ENCODE measurements around the gene WDR44. TPM values are rescaled to one million over a fixed set of nuclear protein-coding genes. Genes with fewer than 3 reads are reported as not detected.

The WDR44 gene
- total and polyA plus RNA-seq, 2 of the 13 experiments (the other 11 are each of a cell fraction or from before 2014, with no cell fraction given) = 2.2 to 4.3 TPM

DNA sequence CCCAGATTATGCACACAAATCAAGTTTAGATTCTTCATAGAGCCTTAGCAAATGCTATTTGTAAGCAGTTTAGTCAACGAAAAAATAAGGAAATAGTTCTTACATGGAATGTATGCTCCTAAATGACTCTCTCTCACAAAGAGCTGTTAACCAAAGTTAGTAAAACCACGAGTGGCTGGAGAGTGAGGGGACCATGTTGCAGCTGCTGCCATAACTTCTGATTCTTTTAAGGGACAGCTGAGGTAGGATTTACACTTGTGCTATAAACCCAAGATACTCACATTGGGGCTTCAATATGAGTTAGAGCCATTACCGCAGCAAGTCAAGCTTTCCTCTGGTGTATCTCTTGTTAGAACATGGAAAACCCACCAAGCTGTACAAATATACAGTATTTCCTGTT is 152.4 kb downstream of the WDR44 start (continued):
- TF ChIP-seq PHF5A (CRISPR knock-in tag; IDR thresholded peaks at IDR 0.05; ENCODE audit: low read depth, unreplicated experiment) = no peak
- TF ChIP-seq PHB2 (IDR thresholded peaks at IDR 0.05; ENCODE audit: partially characterized antibody) = no peak

DNA sequence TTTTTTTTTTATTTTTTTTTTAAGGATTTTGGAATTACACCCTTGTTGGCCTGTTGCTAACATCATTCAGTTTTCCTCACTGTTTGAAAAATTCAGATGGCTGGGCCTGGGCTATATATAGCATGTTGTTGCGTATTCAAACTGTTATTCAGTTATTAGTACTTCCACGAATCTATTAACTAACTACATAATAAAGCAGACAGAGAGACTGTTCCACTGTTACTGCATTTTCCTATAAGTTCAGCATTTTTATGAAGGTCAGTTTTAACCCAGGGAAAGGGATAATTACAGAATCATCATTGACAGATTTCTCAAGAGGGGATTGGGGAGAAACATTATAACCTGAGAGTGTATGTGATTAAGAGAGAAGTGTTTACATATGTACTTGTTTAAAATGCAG is 152.8 kb downstream of the WDR44 start:
- Histone ChIP-seq H4K20me1 (ENCODE audit: insufficient read depth, low read length) (no peaks in the 10 kb centered on the region), H3K4me3 (replicated peaks in 1 of 3; ENCODE audit: insufficient read depth in 1 of 3, low read depth in 2 of 3, low read length in 3 of 3) (no peak overlapping the region), H3K9me3 (ENCODE audit: low read length) (no peaks in the 10 kb centered on the region), H3K79me2 (ENCODE audit: insufficient read depth, low read length) (no peaks in the 10 kb centered on the region), H3K27me3 (ENCODE audit: control insufficient read depth in 1 of 2, insufficient read depth in 2 of 2, low read length in 2 of 2) (peaks cover 2 to 16% of the 10 kb centered on the region in 2 experiments; a peak in 3 of 5 replicates), H3K9ac (ENCODE audit: insufficient read depth, low read depth, low read length) (no peak overlapping the region), H3K36me3 (replicated peaks in 1 of 2; ENCODE audit: control insufficient read depth in 1 of 2, insufficient read depth in 2 of 2, low read length in 2 of 2) (no peaks in the 10 kb centered on the region), H3K4me1 (ENCODE audit: insufficient read depth, low read length) (peaks cover 14% of the 10 kb centered on the region), H3K4me2 (ENCODE audit: low read depth, low read length) (no peak overlapping the region), H3K27ac (ENCODE audit: extremely low read length, insufficient read depth, low read length) (no peak overlapping the region), H2AFZ (ENCODE audit: low read length) (no peak overlapping the region)
- CTCF ChIA-PET (ENCODE audit: low intra/inter-chr PET ratio, low total read pairs) = no interaction called here
- no TSS peak for BruUV-seq (replicated peaks)
- POLR2A ChIA-PET = no interaction called here
- no peak for FAIRE-seq
- 71% methylated on average over 2 of the region's 2 CpGs for WGBS (ENCODE audit: low lambda C conversion rate)
- DNase-seq (ENCODE audit: low spot score) = no peak
- intact Hi-C loops (cut with micrococcal nuclease; ENCODE audit: unreplicated experiment) (no loop called here), in situ Hi-C loops (cut with HindIII; ENCODE audit: extremely low pct_ligation_motif_present, low pct_unique_long_range_greater_than_20kb) (no loop called here)
- ATAC-seq = no peak
- TF ChIP-seq JARID2 (CRISPR knock-in tag; IDR thresholded peaks at IDR 0.05; ENCODE audit: insufficient replicate concordance) (no peak), SKI (IDR thresholded peaks at IDR 0.05; ENCODE audit: partially characterized antibody) (no peak), LCORL (IDR thresholded peaks at IDR 0.05) (no peak), LCORL (CRISPR knock-in tag; IDR thresholded peaks at IDR 0.05) (no peak), JDP2 (CRISPR knock-in tag; IDR thresholded peaks at IDR 0.05; ENCODE audit: borderline replicate concordance) (no peak), GFI1 (CRISPR knock-in tag; IDR thresholded peaks at IDR 0.05; ENCODE audit: borderline replicate concordance) (no peak), MAFK (conservative IDR thresholded peaks at IDR 0.05 in 1 of 2, IDR thresholded peaks at IDR 0.05 in 1 of 2; ENCODE audit: low read length in 2 of 2) (no peak), ESRRA (CRISPR knock-in tag; IDR thresholded peaks at IDR 0.05; ENCODE audit: low read depth) (no peak), ELF3 (CRISPR knock-in tag; IDR thresholded peaks at IDR 0.05) (no peak), ZNF616 (CRISPR knock-in tag; IDR thresholded peaks at IDR 0.05; ENCODE audit: low read depth) (no peak), PAX8 (CRISPR knock-in tag; IDR thresholded peaks at IDR 0.05; ENCODE audit: borderline replicate concordance) (no peak), HNRNPK (IDR thresholded peaks at IDR 0.05; ENCODE audit: low read depth, low read length, poor library complexity, severe bottlenecking) (no peak), ZNF224 (CRISPR knock-in tag; IDR thresholded peaks at IDR 0.05) (no peak), ZNF572 (CRISPR knock-in tag; IDR thresholded peaks at IDR 0.05) (no peak), ZNF737 (CRISPR knock-in tag; IDR thresholded peaks at IDR 0.05; ENCODE audit: borderline replicate concordance) (no peak)
- TF ChIP-seq, protein P1, sequence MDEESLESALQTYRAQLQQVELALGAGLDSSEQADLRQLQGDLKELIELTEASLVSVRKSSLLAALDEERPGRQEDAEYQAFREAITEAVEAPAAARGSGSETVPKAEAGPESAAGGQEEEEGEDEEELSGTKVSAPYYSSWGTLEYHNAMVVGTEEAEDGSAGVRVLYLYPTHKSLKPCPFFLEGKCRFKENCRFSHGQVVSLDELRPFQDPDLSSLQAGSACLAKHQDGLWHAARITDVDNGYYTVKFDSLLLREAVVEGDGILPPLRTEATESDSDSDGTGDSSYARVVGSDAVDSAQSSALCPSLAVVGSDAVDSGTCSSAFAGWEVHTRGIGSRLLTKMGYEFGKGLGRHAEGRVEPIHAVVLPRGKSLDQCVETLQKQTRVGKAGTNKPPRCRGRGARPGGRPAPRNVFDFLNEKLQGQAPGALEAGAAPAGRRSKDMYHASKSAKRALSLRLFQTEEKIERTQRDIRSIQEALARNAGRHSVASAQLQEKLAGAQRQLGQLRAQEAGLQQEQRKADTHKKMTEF (CRISPR knock-in tag; IDR thresholded peaks at IDR 0.05) = no peak
- TF ChIP-seq, protein P2, sequence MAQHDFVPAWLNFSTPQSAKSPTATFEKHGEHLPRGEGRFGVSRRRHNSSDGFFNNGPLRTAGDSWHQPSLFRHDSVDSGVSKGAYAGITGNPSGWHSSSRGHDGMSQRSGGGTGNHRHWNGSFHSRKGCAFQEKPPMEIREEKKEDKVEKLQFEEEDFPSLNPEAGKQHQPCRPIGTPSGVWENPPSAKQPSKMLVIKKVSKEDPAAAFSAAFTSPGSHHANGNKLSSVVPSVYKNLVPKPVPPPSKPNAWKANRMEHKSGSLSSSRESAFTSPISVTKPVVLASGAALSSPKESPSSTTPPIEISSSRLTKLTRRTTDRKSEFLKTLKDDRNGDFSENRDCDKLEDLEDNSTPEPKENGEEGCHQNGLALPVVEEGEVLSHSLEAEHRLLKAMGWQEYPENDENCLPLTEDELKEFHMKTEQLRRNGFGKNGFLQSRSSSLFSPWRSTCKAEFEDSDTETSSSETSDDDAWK (CRISPR knock-in tag; IDR thresholded peaks at IDR 0.05) = no peak
- TF ChIP-seq, protein P3, sequence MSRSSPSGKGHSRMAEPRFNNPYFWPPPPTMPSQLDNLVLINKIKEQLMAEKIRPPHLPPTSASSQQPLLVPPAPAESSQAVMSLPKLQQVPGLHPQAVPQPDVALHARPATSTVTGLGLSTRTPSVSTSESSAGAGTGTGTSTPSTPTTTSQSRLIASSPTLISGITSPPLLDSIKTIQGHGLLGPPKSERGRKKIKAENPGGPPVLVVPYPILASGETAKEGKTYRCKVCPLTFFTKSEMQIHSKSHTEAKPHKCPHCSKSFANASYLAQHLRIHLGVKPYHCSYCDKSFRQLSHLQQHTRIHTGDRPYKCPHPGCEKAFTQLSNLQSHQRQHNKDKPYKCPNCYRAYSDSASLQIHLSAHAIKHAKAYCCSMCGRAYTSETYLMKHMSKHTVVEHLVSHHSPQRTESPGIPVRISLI (CRISPR knock-in tag; IDR thresholded peaks at IDR 0.05; ENCODE audit: borderline replicate concordance) = no peak

All from HepG2 (cell line).